ENCODE data around the gene TENM3. TPM values are rescaled to one million over a fixed set of nuclear protein-coding genes. Genes with fewer than 3 reads are reported as not detected.

TENM3 gene
- polyA plus RNA-seq, 3 donors: 1.8 to 10.3 (median 2.3) TPM

GRCh38 chr4:182695842-182696241 is 452.6 kb downstream of the TENM3 start:
- 87 to 90% (median 88%) methylated on average over 2 of the region's 2 CpGs for WGBS, 3 donors
- H3K27ac ChIP-seq (ENCODE audit: low read depth, low read length): no peak overlapping the region

- 79 to 90% (median 85%) methylated on average over 6 of the region's 6 CpGs for WGBS, 3 donors
- no peak overlapping the region for H3K27ac ChIP-seq (ENCODE audit: low read depth, low read length)
Measured at GRCh38 chr4:182697094-182697493, 453.9 kb downstream of the TENM3 start.

- whole genome bisulfite sequencing, 3 donors: 82 to 91% (median 84%) methylated on average over 6 of the region's 6 CpGs
- H3K27ac ChIP-seq (ENCODE audit: low read depth, low read length): no peak overlapping the region
Measured at GRCh38 chr4:182698212-182698611, 455.0 kb downstream of the TENM3 start.

- H3K27ac ChIP-seq (ENCODE audit: low read depth, low read length): no peak overlapping the region
- WGBS, 3 donors: 45 to 79% (median 73%) methylated on average over 3 of the region's 3 CpGs
Measured at GRCh38 chr4:182699201-182699600, 456.0 kb downstream of the TENM3 start.

GRCh38 chr4:182699795-182700194 is 456.6 kb downstream of the TENM3 start:
- no peak overlapping the region for H3K27ac ChIP-seq (ENCODE audit: low read depth, low read length)
- 68 to 85% (median 68%) methylated on average over 3 of the region's 3 CpGs for WGBS, 3 donors

DNA sequence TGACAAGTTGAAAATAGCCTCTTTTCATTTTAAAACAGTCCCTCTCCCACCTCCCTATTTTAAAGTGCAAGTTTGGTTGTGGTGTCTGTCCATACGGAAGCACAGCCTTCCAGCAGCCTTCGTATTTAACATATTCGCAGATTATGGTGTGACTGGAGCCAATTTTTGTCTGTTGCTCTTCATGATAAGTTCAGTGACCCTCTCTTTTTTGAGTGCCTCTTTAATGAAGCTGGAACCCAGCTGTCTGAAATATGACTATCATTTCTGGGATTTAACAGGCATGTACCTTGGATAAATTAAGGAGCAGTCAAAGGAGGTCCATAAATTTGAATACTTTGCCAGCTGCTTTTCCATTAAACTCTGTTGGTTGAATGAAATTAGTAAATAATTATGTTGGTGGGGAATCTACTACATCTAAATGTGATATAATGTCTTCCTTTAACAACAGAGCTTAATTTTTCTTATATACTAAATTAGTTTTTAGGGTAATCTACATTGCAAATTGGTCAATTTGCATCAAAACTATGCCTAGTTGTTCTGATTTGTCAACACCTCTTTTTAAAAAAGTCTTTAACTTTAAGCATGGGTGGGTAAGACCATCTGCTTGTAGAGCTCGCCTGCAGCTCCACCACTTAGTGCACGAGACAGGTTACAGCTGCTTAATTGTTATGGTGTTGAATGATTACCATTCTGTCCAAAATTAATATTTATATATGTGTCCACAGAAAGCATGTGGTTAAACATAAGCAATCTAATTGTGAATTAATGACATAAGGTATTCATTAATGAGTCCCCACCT is 457.4 kb downstream of the TENM3 start:
- WGBS, 3 donors: 87 to 93% (median 92%) methylated on average over 5 of the region's 5 CpGs
- H3K27ac ChIP-seq (ENCODE audit: low read depth, low read length): no peak overlapping the region

DNA sequence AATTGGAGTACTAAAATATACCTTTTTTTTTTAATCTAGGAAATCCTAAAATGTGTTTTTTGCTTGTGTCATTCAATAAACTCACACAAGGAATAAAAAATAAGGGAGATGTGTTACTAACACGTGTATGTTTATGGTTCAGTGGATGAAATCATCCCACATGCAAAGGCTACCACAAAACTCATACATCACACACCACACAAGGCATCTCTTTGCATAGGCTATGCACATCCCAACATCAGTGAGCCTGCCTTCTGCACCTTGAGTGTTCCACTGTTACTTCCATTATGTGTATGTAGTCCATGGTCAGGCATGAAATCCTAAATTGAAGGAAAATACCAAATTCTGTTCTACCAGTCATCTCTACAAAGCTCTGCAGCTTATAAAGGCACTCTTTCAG is 460.9 kb downstream of the TENM3 start:
- WGBS, 3 donors: 59 to 72% (median 60%) methylated on average over 1 of the region's 1 CpG
- no peak overlapping the region for H3K27ac ChIP-seq (ENCODE audit: low read depth, low read length)

DNA sequence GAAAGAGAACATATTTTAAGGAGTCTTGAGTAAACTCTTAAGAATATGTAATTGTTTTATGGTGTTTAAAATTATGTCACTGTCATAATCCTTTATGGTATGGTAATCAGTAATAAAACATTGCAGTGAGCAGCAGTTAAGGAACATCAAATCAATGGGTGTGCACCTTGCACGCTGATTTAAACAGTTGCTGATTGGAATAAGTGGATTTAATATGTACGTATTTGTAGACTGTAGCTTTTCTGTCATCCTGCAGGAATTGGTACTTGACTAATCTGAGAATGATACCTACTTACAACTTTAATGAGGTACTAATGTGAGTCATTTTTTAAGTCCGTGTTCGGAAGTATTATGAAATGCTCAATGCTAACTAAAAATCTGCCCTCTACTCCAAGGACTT is 461.7 kb downstream of the TENM3 start:
- WGBS, 3 donors: 86 to 95% (median 89%) methylated on average over 4 of the region's 4 CpGs
- H3K27ac ChIP-seq (ENCODE audit: low read depth, low read length): no peak overlapping the region

DNA sequence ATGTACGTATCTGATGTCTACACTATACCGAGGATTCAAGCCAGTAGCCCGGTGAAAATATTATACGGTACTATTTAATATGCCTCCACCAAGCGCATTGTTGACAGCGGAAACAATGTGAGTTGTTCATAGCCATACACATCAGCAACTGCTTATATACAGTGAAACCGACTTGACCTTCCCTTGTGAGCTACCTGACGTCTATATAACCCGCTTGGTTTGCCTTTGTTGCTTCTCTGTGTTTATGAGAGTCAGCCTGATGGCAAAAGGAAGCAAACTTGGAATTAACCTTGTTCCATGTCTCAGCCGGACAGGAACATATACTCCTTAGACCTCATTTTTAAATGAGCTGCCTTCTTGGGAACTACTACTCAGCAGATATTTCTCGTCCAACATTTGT is 462.2 kb downstream of the TENM3 start:
- whole genome bisulfite sequencing, 3 donors: 95% methylated on average over 11 of the region's 11 CpGs
- no peak overlapping the region for H3K27ac ChIP-seq (ENCODE audit: low read depth, low read length)

- H3K27ac ChIP-seq (ENCODE audit: low read depth, low read length): no peak overlapping the region
- 51 to 72% (median 53%) methylated on average over 2 of the region's 2 CpGs for WGBS, 3 donors
Measured at GRCh38 chr4:182711211-182711610, 468.0 kb downstream of the TENM3 start.

DNA sequence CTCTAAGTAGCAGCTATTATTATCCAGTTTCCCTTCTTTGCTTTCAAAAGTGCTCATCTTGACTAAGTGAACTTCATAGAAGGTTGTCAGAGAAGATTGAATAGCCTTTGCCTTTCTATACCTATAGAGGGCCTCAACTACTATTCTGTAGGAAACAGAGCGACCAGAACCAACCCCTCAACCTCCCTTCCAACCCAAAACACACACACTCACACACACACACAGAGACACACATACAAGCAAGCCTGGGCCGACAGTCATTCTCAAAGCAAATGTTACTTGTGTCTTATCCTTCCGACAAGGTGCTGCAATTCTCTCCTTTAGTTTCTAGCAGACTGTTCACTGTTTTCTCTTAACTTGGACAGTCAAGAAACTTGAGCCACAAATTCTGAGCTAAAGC is 472.3 kb downstream of the TENM3 start:
- 75 to 94% (median 76%) methylated on average over 3 of the region's 3 CpGs for WGBS, 3 donors
- no peak overlapping the region for H3K27ac ChIP-seq (ENCODE audit: low read depth, low read length)

GRCh38 chr4:182716192-182716591 is 473.0 kb downstream of the TENM3 start:
- no peak overlapping the region for H3K27ac ChIP-seq (ENCODE audit: low read depth, low read length)
- 69 to 89% (median 73%) methylated on average over 3 of the region's 3 CpGs for WGBS, 3 donors

- 79 to 88% (median 82%) methylated on average over 6 of the region's 6 CpGs for WGBS, 3 donors
- no peak overlapping the region for H3K27ac ChIP-seq (ENCODE audit: low read depth, low read length)
Measured at GRCh38 chr4:182717788-182718583, 474.8 kb downstream of the TENM3 start.

DNA sequence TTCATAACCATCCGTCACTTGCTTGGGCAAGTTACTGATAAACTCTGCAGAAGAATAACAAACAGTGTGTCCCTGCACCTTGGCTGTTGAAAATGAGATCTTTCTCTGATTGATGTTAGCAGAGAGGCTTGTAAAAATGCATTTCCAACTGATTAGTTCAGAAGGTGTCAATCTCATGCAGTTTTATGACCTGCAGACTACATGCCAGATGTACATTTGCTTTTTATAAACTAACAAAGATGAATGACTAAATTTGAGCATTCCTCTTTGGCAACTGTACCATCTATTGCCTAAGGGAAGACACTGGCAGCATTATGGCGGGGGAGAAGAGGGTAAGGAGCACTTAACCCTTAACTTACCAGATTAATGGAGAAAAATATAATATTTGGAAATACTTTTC is 481.2 kb downstream of the TENM3 start:
- 53 to 56% (median 54%) methylated on average over 2 of the region's 2 CpGs for WGBS, 3 donors
- H3K27ac ChIP-seq (ENCODE audit: low read depth, low read length): no peak overlapping the region

- WGBS, 3 donors: 81 to 87% (median 83%) methylated on average over 2 of the region's 2 CpGs
- H3K27ac ChIP-seq (ENCODE audit: low read depth, low read length): no peak overlapping the region
Measured at GRCh38 chr4:182729516-182729915, 486.3 kb downstream of the TENM3 start.

GRCh38 chr4:182730791-182731190 is 487.6 kb downstream of the TENM3 start:
- 85 to 96% (median 86%) methylated on average over 3 of the region's 3 CpGs for WGBS, 3 donors
- H3K27ac ChIP-seq (ENCODE audit: low read depth, low read length): no peak overlapping the region

DNA sequence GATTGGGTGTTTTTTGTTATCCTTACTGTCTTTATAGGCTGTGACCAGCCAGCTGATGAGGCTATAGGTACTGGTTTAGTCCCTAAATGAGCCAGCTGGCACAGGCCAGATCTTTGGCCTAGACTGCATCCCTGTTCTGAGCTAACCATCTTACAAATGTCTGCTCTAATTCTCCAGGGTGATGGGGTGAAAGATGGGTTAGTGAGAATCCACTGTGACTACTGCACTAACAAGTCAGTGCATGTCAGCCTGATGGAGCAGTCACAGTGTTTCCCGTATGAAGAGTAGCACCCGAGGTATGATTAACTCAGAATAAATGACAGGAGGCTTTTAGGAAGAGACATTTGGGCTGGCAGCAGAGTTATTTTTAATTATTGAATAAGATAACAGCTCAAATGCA is 493.0 kb downstream of the TENM3 start:
- 64 to 87% (median 77%) methylated on average over 2 of the region's 2 CpGs for WGBS, 3 donors
- H3K27ac ChIP-seq (ENCODE audit: low read depth, low read length): no peak overlapping the region

DNA sequence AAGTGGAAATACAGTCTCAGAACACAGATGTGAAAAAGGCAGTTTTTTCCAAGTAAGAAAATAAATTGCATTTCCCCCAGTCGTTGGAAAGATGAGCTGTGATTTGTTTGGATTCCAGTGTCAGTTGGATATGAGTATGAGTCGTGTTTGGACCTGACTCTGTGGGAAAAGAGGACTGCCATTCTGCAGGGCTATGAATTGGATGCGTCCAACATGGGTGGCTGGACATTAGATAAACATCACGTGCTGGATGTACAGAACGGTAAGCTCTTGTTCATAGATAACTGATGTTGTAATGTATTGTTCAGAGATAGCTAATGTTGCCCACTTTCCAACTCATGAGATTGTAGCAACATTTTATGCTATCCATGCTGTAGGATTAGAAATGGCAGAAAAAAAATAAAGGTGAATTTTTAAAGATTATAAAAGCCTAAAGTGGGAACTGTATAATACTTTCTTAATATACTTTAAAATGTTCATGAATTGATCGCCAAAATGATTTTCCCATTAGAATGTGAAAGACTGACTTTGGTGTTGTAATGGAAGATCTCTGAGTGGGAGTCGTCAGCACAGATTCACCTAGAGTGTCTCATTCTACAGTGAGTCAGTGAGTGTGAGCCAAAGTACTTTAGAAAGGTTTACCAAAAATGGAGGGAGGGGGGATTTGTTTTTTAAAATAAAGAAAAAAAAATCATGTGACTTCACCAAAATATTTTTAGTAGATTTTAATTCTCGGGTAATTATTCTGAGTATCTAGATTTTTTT is 495.3 kb downstream of the TENM3 start:
- 69 to 79% (median 74%) methylated on average over 8 of the region's 8 CpGs for WGBS, 3 donors

GRCh38 chr4:182740256-182740655 is 497.1 kb downstream of the TENM3 start:
- WGBS, 3 donors: 72 to 94% (median 83%) methylated on average over 3 of the region's 3 CpGs
- no peak overlapping the region for H3K27ac ChIP-seq (ENCODE audit: low read depth, low read length)

More for the DNA sequence above, 495.3 kb downstream of the TENM3 start:
- no peak overlapping the region for H3K27ac ChIP-seq (ENCODE audit: low read depth, low read length)

All from adipose tissue (tissue), 3 donors.